Ascending aorta (tissue), 2 donors: ENCODE measurements around the gene ADAM22. TPM values are rescaled to one million over a fixed set of nuclear protein-coding genes. Genes with fewer than 3 reads are reported as not detected.

ENCODE experiments used
- DNase-seq, 2 donors: peaks; one replicate each; pipeline ENCODE4 v3.0.0-alpha.2; 2019; ENCODE audit warnings: low spot score in 2 of 2
- H3K27ac ChIP-seq, 2 donors: fragments of 200-600 bp; sonication (generic); one replicate each; pipeline ENCODE4 v1.5.1; 2016 to 2017; ENCODE audit warnings: mild to moderate bottlenecking in 1 of 2
- H3K27me3 ChIP-seq: fragments of 200-600 bp; sonication (generic); one replicate; pipeline ENCODE4 v1.5.1; 2017
- H3K36me3 ChIP-seq, 2 donors: fragments of 200-600 bp; sonication (generic); one replicate each; pipeline ENCODE4 v1.5.1; 2016
- H3K4me1 ChIP-seq, 2 donors: fragments of 200-600 bp; sonication (generic); one replicate each; pipeline ENCODE4 v1.5.1; 2016 to 2017; ENCODE audit warnings: mild to moderate bottlenecking in 1 of 2
- H3K4me3 ChIP-seq, 2 donors: fragments of 200-600 bp; sonication (generic); one replicate each; pipeline ENCODE4 v1.5.1; 2016 to 2017; ENCODE audit warnings: mild to moderate bottlenecking in 1 of 2
- H3K9me3 ChIP-seq, 2 donors: fragments of 200-600 bp; sonication (generic); one replicate each; pipeline ENCODE4 v1.5.1; 2016
- intact Hi-C: fragments of 100-400 bp; cut with DNase I; formaldehyde crosslinking; loops from one replicate; pipeline ENCODE4 v1.15.1; 2023
- total RNA-seq: library from RNA; depleted of rRNA; stranded (reverse); fragments of >200 nt; gene quantifications from one replicate; pipeline ENCODE4 v1.1.0, GENCODE V29; 2016
- TF ChIP-seq, protein P1 (sequence below), 3 experiments: fragments of 200-600 bp in 2 of 3; fragments of 450-650 bp in 1 of 3; sonication (generic) in 2 of 3; IDR thresholded peaks; one replicate each; pipeline ENCODE4 v1.5.1; 2016 to 2019; ENCODE audit warnings: antibody characterized with exemption in 3 of 3, mild to moderate bottlenecking in 1 of 3, moderate library complexity in 1 of 3

Gene ADAM22
- total RNA-seq, 1 donor from 2014 or later, result 0.85 TPM

DNA sequence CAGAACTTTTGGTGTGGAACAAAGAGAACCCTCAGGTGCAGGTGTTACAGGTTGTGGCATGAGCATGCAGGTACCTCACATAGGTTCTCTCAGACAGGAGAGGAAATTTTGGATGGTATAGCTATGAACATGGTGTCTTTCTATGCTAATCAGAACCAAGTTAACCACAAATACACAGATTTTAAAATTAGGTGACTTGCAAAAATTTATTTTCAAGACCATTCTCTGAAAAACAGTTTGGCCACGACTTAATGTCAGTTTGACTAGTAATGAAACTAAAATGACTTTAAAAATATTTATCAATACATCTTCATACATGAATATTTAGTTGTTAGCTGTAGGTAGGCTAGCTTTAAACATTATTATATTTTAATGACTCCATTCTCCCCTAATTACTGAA is 156.2 kb downstream of the ADAM22 start:
- H3K4me1 ChIP-seq, result no peaks in the 10 kb centered on the region
- no peak overlapping the region for H3K4me3 ChIP-seq
- H3K27me3 ChIP-seq, result no peaks in the 10 kb centered on the region
- no peaks in the 10 kb centered on the region for H3K36me3 ChIP-seq
- TF ChIP-seq, protein P1, sequence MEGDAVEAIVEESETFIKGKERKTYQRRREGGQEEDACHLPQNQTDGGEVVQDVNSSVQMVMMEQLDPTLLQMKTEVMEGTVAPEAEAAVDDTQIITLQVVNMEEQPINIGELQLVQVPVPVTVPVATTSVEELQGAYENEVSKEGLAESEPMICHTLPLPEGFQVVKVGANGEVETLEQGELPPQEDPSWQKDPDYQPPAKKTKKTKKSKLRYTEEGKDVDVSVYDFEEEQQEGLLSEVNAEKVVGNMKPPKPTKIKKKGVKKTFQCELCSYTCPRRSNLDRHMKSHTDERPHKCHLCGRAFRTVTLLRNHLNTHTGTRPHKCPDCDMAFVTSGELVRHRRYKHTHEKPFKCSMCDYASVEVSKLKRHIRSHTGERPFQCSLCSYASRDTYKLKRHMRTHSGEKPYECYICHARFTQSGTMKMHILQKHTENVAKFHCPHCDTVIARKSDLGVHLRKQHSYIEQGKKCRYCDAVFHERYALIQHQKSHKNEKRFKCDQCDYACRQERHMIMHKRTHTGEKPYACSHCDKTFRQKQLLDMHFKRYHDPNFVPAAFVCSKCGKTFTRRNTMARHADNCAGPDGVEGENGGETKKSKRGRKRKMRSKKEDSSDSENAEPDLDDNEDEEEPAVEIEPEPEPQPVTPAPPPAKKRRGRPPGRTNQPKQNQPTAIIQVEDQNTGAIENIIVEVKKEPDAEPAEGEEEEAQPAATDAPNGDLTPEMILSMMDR (IDR thresholded peaks at IDR 0.05), result no peak
- intact Hi-C loops, result no loop called here
- H3K27ac ChIP-seq, result no peak overlapping the region
- no peaks in the 10 kb centered on the region for H3K9me3 ChIP-seq
- no peak for DNase-seq

DNA sequence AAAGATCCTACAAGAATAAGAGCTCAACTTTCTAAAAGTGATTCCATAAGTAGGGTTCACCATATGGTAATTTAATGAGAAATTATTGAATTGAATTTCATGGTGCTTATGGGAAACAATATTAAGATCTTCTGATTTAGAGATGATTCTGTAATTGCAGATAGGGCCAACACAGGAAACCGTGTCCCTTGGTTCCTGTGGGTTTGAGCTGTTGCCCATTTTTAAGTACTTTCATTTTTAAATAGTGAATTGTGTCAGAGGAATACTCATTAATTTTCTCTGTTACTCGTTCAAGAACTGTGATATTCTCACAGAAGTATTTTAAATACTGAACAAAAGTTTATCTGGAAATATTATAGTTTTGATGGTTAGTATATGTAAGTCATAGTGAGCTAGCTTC is 156.6 kb downstream of the ADAM22 start:
- no peak overlapping the region for H3K27ac ChIP-seq
- H3K4me1 ChIP-seq, result no peaks in the 10 kb centered on the region
- no peaks in the 10 kb centered on the region for H3K27me3 ChIP-seq
- intact Hi-C loops, result no loop called here
- no peaks in the 10 kb centered on the region for H3K36me3 ChIP-seq
- no peaks in the 10 kb centered on the region for H3K9me3 ChIP-seq
- TF ChIP-seq, protein P1 (IDR thresholded peaks at IDR 0.05), result no peak
- no peak for DNase-seq
- no peak overlapping the region for H3K4me3 ChIP-seq

DNA sequence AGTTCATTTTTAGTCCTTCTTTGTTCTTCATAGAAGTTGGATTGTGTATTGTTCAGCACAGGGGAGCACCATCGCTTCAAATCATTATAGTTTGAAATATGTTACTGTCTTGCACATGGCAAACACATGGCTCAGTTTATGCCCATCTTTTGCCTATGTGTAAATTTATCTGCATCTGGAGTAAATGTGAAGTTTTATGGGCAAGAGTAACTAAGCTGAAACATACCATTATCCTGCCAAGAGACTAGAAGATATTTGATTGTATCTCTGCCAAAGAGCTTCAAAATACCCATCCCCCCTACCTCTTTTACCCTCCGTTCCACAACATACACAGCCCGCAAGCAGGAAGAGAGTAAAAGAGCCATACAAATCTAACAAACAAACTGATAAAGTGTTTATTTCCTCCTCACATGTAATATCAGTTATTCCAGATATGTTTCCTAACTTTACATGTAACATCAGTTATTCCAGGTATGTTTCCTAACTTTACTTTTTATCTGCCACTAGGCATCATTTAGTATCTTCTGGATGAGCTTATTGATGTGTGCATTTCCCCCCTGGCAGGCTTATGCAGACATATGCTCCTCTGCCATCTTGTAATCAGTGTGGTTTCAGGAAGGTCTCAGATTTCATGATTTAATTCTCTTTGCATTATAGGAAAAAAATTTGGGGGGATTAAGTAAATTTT is 158.1 kb downstream of the ADAM22 start:
- Histone ChIP-seq H3K27ac (no peak overlapping the region), H3K4me1 (no peaks in the 10 kb centered on the region), H3K27me3 (no peaks in the 10 kb centered on the region), H3K9me3 (no peaks in the 10 kb centered on the region), H3K36me3 (no peaks in the 10 kb centered on the region), H3K4me3 (no peak overlapping the region)
- TF ChIP-seq, protein P1 (IDR thresholded peaks at IDR 0.05), result no peak
- intact Hi-C loops, result no loop called here
- DNase-seq, result no peak

DNA sequence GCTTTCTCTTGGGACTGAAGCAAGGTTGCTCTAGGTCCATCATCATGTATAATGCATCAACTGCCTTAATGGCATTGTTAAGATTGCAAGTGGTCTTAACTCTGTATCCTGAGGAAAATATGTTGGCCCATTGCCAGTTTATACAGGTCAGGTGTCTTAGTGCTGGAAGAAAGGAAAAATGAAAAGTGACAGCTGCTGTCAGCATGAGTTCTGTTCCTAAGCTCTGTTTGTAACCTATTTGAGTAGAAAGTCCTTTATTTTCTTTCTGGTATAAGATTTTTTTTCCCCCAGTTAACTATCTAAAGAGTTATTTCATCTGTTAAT is 158.6 kb downstream of the ADAM22 start:
- intact Hi-C loops, result no loop called here
- H3K36me3 ChIP-seq, result no peaks in the 10 kb centered on the region
- no peaks in the 10 kb centered on the region for H3K27me3 ChIP-seq
- no peak overlapping the region for H3K27ac ChIP-seq
- H3K9me3 ChIP-seq, result no peaks in the 10 kb centered on the region
- TF ChIP-seq, protein P1 (IDR thresholded peaks at IDR 0.05), result no peak
- no peak for DNase-seq
- H3K4me3 ChIP-seq, result no peak overlapping the region
- no peaks in the 10 kb centered on the region for H3K4me1 ChIP-seq

DNA sequence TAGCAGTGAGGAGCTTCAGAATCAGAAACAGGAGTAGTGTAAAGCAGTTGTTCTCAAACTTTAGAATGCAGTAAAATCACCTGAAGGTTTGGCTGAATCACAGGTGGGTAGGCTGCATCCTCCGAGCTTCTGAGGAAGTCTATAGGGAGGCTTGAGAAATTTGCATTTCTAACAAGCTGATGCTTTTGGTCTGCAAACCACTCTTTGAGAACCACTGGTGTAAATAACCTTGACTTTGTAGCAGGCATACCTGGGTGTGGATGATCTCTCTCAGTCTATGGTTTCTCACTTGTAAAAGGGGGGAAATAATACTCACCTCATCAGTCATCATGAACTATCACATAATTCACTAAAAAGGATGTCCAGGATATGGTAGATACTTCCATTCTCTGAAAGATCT is 167.7 kb downstream of the ADAM22 start:
- no peak overlapping the region for H3K4me3 ChIP-seq
- no peaks in the 10 kb centered on the region for H3K9me3 ChIP-seq
- intact Hi-C loops, result no loop called here
- TF ChIP-seq, protein P1 (IDR thresholded peaks at IDR 0.05), result no peak
- H3K27me3 ChIP-seq, result no peaks in the 10 kb centered on the region
- no peaks in the 10 kb centered on the region for H3K36me3 ChIP-seq
- H3K4me1 ChIP-seq, result no peaks in the 10 kb centered on the region
- H3K27ac ChIP-seq, result no peak overlapping the region
- no peak for DNase-seq

DNA sequence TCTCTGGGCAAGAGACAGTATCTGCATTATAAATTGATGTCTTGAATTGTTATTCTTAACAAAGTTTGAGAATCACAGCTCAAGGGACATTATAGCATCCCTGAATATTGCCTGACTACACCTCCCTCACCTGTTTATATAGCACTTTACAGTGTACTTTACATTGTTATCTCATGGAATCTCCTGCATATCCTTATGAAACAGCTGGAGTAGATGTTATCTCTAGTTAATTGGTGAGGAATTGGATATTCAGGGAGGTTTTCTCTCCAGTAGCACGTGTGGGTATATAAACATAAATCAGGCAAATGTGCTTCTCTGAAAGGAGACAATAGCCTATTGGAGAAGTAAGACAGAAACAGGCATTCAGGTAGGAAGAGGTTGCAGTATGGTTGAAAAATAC is 168.6 kb downstream of the ADAM22 start:
- TF ChIP-seq, protein P1 (IDR thresholded peaks at IDR 0.05), result no peak
- Histone ChIP-seq H3K27ac (no peak overlapping the region), H3K9me3 (no peaks in the 10 kb centered on the region), H3K4me3 (no peak overlapping the region), H3K27me3 (no peaks in the 10 kb centered on the region), H3K4me1 (no peaks in the 10 kb centered on the region), H3K36me3 (no peaks in the 10 kb centered on the region)
- intact Hi-C loops, result no loop called here
- no peak for DNase-seq
